GM23338 (cell line): ENCODE results near the gene ZNF836. TPM values are rescaled to one million over a fixed set of nuclear protein-coding genes. Genes with fewer than 3 reads are reported as not detected.
"Not testable (repeated sequence)": the region's sequence is repeated elsewhere in the genome, so short reads cannot be mapped to it uniquely, and the experiment has no call there.

ENCODE experiments used
- ATAC-seq: fragments of 200-7000 bp; cut with Tn5 transposase; 3 replicates; pipeline ENCODE4 v1.9.1; 2020
- DNase-seq: peaks from one replicate; pipeline ENCODE4 v3.0.0-alpha.2; 2015; ENCODE audit warnings: low spot score
- H2AFZ ChIP-seq: fragments of 200-600 bp; sonication (generic); 2 replicates; pipeline ENCODE4 v1.8.0; 2016; ENCODE audit warnings: antibody characterized with exemption, mild to moderate bottlenecking, moderate library complexity
- H3F3A ChIP-seq: fragments of 200-600 bp; sonication (generic); replicated peaks from 2 replicates; pipeline ENCODE4 v1.8.0; 2017; ENCODE audit warnings: antibody characterized with exemption, mixed run types, low read depth
- H3K27ac ChIP-seq: fragments of 200-600 bp; sonication (generic); 2 replicates; pipeline ENCODE4 v1.6.1; 2016; ENCODE audit warnings: low read depth
- H3K27me3 ChIP-seq: fragments of 200-600 bp; sonication (generic); 2 replicates; pipeline ENCODE4 v1.8.0; 2016; ENCODE audit warnings: mild to moderate bottlenecking, mixed run types, moderate library complexity; ENCODE audit not compliant: insufficient read depth
- H3K36me3 ChIP-seq: fragments of 200-600 bp; sonication (generic); 2 replicates; pipeline ENCODE4 v1.8.0; 2016; ENCODE audit warnings: mild to moderate bottlenecking; ENCODE audit not compliant: insufficient read depth
- H3K4me1 ChIP-seq: fragments of 200-600 bp; sonication (generic); 2 replicates; pipeline ENCODE4 v1.8.0; 2016; ENCODE audit warnings: mild to moderate bottlenecking, moderate library complexity; ENCODE audit not compliant: insufficient read depth
- H3K4me2 ChIP-seq: fragments of 200-600 bp; sonication (generic); 2 replicates; pipeline ENCODE4 v1.7.1; 2017; ENCODE audit warnings: mixed run types
- H3K4me3 ChIP-seq: fragments of 200-600 bp; sonication (generic); 2 replicates; pipeline ENCODE4 v1.6.1; 2016; ENCODE audit warnings: mixed run types
- H3K79me2 ChIP-seq: fragments of 200-600 bp; sonication (generic); replicated peaks from 2 replicates; pipeline ENCODE4 v1.8.0; 2017; ENCODE audit warnings: mild to moderate bottlenecking; ENCODE audit not compliant: insufficient read depth
- H3K9me2 ChIP-seq: fragments of 200-600 bp; sonication (generic); 2 replicates; pipeline ENCODE4 v1.8.0; 2017; ENCODE audit not compliant: insufficient read depth
- H4K20me1 ChIP-seq: fragments of 200-600 bp; sonication (generic); replicated peaks from 2 replicates; pipeline ENCODE4 v1.8.0; 2017; ENCODE audit warnings: mild to moderate bottlenecking; ENCODE audit not compliant: insufficient read depth
- H3K27ac Mint-ChIP-seq: 2 replicates; pipeline ENCODE4 v1.8.0; 2020; ENCODE audit warnings: inconsistent platforms, mild to moderate bottlenecking, moderate library complexity, mixed read lengths
- H3K27me3 Mint-ChIP-seq: 3 replicates; pipeline ENCODE4 v1.8.0; 2022; ENCODE audit warnings: low read depth, mild to moderate bottlenecking, moderate library complexity, mixed read lengths, inconsistent platforms; ENCODE audit not compliant: insufficient read depth, poor library complexity
- H3K36me3 Mint-ChIP-seq: 3 replicates; pipeline ENCODE4 v1.8.0; 2021; ENCODE audit warnings: low read depth, mild to moderate bottlenecking, inconsistent platforms, moderate library complexity, mixed read lengths
- H3K4me1 Mint-ChIP-seq: 3 replicates; pipeline ENCODE4 v1.8.0; 2020; ENCODE audit warnings: mild to moderate bottlenecking, inconsistent platforms, mixed read lengths
- H3K4me3 Mint-ChIP-seq: 3 replicates; pipeline ENCODE4 v1.8.0; 2021; ENCODE audit warnings: moderate library complexity, mild to moderate bottlenecking, inconsistent platforms, mixed read lengths
- H3K9me3 Mint-ChIP-seq: 3 replicates; pipeline ENCODE4 v1.8.0; 2020; ENCODE audit warnings: moderate library complexity, mild to moderate bottlenecking, inconsistent platforms, mixed read lengths
- CREB1 ChIP-seq: fragments of 250-450 bp; sonication (Bioruptor Pico); IDR thresholded peaks from 2 replicates; pipeline ENCODE4 v1.5.0; 2020; ENCODE audit warnings: low read depth, mild to moderate bottlenecking, moderate library complexity
- EZH2 ChIP-seq: fragments of 200-600 bp; sonication (generic); IDR thresholded peaks from one replicate; pipeline ENCODE4 v1.8.0; 2017; ENCODE audit warnings: antibody characterized with exemption, mild to moderate bottlenecking, low read depth; ENCODE audit not compliant: unreplicated experiment
- EZH2phosphoT487 ChIP-seq: fragments of 200-600 bp; sonication (generic); IDR thresholded peaks from one replicate; pipeline ENCODE4 v1.8.1; 2018; ENCODE audit warnings: antibody characterized with exemption; ENCODE audit not compliant: unreplicated experiment
- JUNB ChIP-seq: IDR thresholded peaks from one replicate; pipeline ENCODE4 v1.6.1; 2016; ENCODE audit warnings: antibody characterized with exemption; ENCODE audit not compliant: unreplicated experiment
- POLR2AphosphoS5 ChIP-seq: IDR thresholded peaks from 2 replicates; pipeline ENCODE4 v1.6.1; 2016; ENCODE audit warnings: antibody characterized with exemption, low read depth
- STAT1 ChIP-seq: IDR thresholded peaks from one replicate; pipeline ENCODE4 v1.6.1; 2016; ENCODE audit warnings: antibody characterized with exemption; ENCODE audit not compliant: unreplicated experiment
- ZNF331 ChIP-seq: fragments of 250-450 bp; sonication (Bioruptor Pico); IDR thresholded peaks from 2 replicates; pipeline ENCODE4 v1.5.0; 2020; ENCODE audit warnings: low read depth, mild to moderate bottlenecking, moderate library complexity
- polyA plus RNA-seq: library from polyadenylated mRNA; unstranded; fragments of >200 nt; fragmentation: Nextera tagmentation; extraction: Ambion mirVana; gene quantifications from 2 replicates; pipeline ENCODE4 v1.2.1, GENCODE V29; 2016
- total RNA-seq: library from RNA; depleted of rRNA; stranded (reverse); fragments of >200 nt; shearing (Covaris generic); gene quantifications from 2 replicates; pipeline ENCODE4 v1.2.3, GENCODE V29; 2014
- TF ChIP-seq, protein P1 (sequence below), 2 experiments: fragments of 200-600 bp in 1 of 2; sonication (generic) in 1 of 2; conservative IDR thresholded peaks; 2 replicates each; pipeline versions ENCODE4 v1.5.1 to v1.6.1; 2016 to 2017; ENCODE audit warnings: antibody characterized with exemption in 2 of 2, low read depth in 2 of 2, mild to moderate bottlenecking in 2 of 2, moderate library complexity in 1 of 2
- TF ChIP-seq, protein P2 (sequence below): fragments of 250-450 bp; sonication (Bioruptor Pico); IDR thresholded peaks from 2 replicates; pipeline ENCODE4 v1.5.0; 2020; ENCODE audit warnings: mild to moderate bottlenecking, moderate library complexity
- TF ChIP-seq, protein P3 (sequence below): IDR thresholded peaks from 2 replicates; pipeline ENCODE4 v1.6.1; 2016; ENCODE audit warnings: antibody characterized with exemption

The ZNF836 gene
- total and polyA plus RNA-seq, 2 experiments from 2014 or later, result 11.8 to 18.6 TPM

DNA sequence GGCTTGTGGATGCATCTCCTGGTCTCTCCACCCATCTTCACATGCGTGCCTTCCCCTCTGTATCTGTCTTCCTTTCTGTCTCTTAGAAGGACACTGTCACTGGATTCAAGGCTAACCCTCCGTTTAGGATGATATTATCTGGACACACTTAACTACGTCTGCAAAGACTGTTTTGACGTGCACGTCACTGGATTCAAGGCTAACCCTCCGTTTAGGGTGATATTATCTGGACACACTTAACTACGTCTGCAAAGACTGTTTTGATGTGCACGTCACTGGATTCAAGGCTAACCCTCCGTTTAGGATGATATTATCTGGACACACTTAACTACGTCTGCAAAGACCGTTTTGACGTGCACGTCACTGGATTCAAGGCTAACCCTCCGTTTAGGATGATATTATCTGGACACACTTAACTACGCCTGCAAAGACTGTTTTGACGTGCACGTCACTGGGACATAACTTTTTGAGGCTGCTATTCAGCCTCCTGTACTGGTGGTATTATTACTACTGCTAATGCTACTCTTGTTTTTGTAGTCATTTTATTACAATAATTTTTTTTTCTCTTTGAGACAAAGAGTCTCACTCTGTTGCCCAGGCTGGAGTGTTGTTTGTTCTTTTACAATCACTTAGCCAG, 29.5 kb upstream of the ZNF836 start:
- not testable (repeated sequence) for H3F3A ChIP-seq, H3K4me3 ChIP-seq, H3K4me1 ChIP-seq, H3K4me3 Mint-ChIP-seq, H3K27ac Mint-ChIP-seq, H3K27me3 Mint-ChIP-seq, H3K4me1 Mint-ChIP-seq, H3K27me3 ChIP-seq, H3K9me3 Mint-ChIP-seq, DNase-seq, H3K4me2 ChIP-seq, ATAC-seq, H3K27ac ChIP-seq, H3K9me2 ChIP-seq, H2AFZ ChIP-seq
- H4K20me1 ChIP-seq, result peaks cover 37% of the 10 kb centered on the region
- peaks cover 81% of the 10 kb centered on the region for H3K79me2 ChIP-seq
- peaks cover 43% of the 10 kb centered on the region for H3K36me3 ChIP-seq
- peaks cover 69% of the 10 kb centered on the region for H3K36me3 Mint-ChIP-seq

DNA sequence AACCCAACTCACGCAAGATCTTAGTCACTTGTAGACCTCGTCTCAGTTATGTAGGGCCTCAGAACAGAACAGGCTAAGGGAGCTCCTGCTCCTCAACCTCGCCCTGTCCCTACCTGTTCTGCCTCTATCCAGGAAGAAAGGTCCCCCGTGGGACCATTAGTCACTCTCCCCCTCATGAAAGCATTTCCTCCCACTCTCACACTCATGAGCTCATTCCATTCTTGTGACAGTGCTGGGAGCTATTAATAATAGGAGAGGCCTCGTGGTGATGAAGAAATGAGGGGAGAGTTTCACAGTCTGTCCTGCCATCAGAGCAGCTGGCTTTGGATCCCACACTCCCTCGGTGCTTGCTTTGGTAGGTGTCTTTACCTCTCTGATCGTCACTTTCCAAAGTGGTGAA, 28.6 kb upstream of the ZNF836 start:
- H3K4me2 ChIP-seq, result no peak overlapping the region
- Mint-ChIP-seq H3K4me1 (no peaks in the 10 kb centered on the region; the same call in 2 of the 3 replicates), H3K4me3 (no peak overlapping the region), H3K27ac (no peak overlapping the region), H3K9me3 (no peaks in the 10 kb centered on the region), H3K36me3 (peaks cover 67% of the 10 kb centered on the region), H3K27me3 (peaks cover 5% of the 10 kb centered on the region)
- no peaks in the 10 kb centered on the region for H3K9me2 ChIP-seq
- H3K27me3 ChIP-seq, result no peaks in the 10 kb centered on the region
- H3K4me1 ChIP-seq, result no peaks in the 10 kb centered on the region
- peaks cover 41% of the 10 kb centered on the region for H4K20me1 ChIP-seq
- H3K36me3 ChIP-seq, result peaks cover 43% of the 10 kb centered on the region
- no peak overlapping the region for H3K27ac ChIP-seq
- H3F3A ChIP-seq, result no peaks in the 10 kb centered on the region
- ATAC-seq (no peak), DNase-seq (no peak)
- TF ChIP-seq, protein P1, sequence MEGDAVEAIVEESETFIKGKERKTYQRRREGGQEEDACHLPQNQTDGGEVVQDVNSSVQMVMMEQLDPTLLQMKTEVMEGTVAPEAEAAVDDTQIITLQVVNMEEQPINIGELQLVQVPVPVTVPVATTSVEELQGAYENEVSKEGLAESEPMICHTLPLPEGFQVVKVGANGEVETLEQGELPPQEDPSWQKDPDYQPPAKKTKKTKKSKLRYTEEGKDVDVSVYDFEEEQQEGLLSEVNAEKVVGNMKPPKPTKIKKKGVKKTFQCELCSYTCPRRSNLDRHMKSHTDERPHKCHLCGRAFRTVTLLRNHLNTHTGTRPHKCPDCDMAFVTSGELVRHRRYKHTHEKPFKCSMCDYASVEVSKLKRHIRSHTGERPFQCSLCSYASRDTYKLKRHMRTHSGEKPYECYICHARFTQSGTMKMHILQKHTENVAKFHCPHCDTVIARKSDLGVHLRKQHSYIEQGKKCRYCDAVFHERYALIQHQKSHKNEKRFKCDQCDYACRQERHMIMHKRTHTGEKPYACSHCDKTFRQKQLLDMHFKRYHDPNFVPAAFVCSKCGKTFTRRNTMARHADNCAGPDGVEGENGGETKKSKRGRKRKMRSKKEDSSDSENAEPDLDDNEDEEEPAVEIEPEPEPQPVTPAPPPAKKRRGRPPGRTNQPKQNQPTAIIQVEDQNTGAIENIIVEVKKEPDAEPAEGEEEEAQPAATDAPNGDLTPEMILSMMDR (conservative IDR thresholded peaks at IDR 0.05; ENCODE audit: low read depth in 2 of 2), result no peak
- TF ChIP-seq, protein P2, sequence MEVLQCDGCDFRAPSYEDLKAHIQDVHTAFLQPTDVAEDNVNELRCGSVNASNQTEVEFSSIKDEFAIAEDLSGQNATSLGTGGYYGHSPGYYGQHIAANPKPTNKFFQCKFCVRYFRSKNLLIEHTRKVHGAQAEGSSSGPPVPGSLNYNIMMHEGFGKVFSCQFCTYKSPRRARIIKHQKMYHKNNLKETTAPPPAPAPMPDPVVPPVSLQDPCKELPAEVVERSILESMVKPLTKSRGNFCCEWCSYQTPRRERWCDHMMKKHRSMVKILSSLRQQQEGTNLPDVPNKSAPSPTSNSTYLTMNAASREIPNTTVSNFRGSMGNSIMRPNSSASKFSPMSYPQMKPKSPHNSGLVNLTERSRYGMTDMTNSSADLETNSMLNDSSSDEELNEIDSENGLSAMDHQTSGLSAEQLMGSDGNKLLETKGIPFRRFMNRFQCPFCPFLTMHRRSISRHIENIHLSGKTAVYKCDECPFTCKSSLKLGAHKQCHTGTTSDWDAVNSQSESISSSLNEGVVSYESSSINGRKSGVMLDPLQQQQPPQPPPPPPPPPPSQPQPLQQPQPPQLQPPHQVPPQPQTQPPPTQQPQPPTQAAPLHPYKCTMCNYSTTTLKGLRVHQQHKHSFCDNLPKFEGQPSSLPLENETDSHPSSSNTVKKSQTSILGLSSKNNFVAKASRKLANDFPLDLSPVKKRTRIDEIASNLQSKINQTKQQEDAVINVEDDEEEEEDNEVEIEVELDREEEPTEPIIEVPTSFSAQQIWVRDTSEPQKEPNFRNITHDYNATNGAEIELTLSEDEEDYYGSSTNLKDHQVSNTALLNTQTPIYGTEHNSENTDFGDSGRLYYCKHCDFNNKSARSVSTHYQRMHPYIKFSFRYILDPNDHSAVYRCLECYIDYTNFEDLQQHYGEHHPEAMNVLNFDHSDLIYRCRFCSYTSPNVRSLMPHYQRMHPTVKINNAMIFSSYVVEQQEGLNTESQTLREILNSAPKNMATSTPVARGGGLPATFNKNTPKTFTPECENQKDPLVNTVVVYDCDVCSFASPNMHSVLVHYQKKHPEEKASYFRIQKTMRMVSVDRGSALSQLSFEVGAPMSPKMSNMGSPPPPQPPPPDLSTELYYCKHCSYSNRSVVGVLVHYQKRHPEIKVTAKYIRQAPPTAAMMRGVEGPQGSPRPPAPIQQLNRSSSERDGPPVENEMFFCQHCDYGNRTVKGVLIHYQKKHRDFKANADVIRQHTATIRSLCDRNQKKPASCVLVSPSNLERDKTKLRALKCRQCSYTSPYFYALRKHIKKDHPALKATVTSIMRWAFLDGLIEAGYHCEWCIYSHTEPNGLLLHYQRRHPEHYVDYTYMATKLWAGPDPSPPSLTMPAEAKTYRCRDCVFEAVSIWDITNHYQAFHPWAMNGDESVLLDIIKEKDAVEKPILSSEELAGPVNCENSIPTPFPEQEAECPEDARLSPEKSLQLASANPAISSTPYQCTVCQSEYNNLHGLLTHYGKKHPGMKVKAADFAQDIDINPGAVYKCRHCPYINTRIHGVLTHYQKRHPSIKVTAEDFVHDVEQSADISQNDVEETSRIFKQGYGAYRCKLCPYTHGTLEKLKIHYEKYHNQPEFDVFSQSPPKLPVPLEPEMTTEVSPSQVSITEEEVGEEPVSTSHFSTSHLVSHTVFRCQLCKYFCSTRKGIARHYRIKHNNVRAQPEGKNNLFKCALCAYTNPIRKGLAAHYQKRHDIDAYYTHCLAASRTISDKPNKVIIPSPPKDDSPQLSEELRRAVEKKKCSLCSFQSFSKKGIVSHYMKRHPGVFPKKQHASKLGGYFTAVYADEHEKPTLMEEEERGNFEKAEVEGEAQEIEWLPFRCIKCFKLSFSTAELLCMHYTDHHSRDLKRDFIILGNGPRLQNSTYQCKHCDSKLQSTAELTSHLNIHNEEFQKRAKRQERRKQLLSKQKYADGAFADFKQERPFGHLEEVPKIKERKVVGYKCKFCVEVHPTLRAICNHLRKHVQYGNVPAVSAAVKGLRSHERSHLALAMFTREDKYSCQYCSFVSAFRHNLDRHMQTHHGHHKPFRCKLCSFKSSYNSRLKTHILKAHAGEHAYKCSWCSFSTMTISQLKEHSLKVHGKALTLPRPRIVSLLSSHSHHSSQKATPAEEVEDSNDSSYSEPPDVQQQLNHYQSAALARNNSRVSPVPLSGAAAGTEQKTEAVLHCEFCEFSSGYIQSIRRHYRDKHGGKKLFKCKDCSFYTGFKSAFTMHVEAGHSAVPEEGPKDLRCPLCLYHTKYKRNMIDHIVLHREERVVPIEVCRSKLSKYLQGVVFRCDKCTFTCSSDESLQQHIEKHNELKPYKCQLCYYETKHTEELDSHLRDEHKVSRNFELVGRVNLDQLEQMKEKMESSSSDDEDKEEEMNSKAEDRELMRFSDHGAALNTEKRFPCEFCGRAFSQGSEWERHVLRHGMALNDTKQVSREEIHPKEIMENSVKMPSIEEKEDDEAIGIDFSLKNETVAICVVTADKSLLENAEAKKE (CRISPR knock-in tag), result no peak
- TF ChIP-seq ZNF331 (CRISPR knock-in tag) (no peak), JUNB (no peak), CREB1 (CRISPR knock-in tag) (no peak), EZH2phosphoT487 (no peak), POLR2AphosphoS5 (no peak), EZH2 (no peak), STAT1 (no peak)
- TF ChIP-seq, protein P3, sequence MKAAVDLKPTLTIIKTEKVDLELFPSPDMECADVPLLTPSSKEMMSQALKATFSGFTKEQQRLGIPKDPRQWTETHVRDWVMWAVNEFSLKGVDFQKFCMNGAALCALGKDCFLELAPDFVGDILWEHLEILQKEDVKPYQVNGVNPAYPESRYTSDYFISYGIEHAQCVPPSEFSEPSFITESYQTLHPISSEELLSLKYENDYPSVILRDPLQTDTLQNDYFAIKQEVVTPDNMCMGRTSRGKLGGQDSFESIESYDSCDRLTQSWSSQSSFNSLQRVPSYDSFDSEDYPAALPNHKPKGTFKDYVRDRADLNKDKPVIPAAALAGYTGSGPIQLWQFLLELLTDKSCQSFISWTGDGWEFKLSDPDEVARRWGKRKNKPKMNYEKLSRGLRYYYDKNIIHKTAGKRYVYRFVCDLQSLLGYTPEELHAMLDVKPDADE, result no peak
- peaks cover 89% of the 10 kb centered on the region for H3K79me2 ChIP-seq
- H3K4me3 ChIP-seq, result no peak overlapping the region
- H2AFZ ChIP-seq, result no peak overlapping the region
